ENCODE data around the gene PPFIBP1.
"Not testable (repeated sequence)": the region's sequence is repeated elsewhere in the genome, so short reads cannot be mapped to it uniquely, and the experiment has no call there.

The PPFIBP1 gene

DNA sequence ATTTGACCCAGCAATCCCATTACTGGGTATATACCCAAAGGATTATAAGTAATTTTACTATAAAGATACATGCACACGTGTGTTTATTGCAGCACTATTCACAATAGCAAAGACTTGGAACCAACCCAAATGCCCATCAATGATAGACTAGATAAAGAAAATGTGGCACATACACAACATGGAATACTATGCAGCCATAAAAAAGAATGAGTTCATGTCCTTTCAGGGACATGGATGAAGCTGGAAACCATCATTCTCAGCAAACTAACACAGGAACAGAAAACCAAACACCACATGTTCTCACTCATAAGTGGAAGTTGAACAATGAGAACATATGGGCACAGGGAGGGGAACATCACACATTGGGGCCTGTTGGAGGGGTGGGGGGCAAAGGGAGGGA is 20.9 kb downstream of the PPFIBP1 start:
- not testable (repeated sequence) for DNase-seq

DNA sequence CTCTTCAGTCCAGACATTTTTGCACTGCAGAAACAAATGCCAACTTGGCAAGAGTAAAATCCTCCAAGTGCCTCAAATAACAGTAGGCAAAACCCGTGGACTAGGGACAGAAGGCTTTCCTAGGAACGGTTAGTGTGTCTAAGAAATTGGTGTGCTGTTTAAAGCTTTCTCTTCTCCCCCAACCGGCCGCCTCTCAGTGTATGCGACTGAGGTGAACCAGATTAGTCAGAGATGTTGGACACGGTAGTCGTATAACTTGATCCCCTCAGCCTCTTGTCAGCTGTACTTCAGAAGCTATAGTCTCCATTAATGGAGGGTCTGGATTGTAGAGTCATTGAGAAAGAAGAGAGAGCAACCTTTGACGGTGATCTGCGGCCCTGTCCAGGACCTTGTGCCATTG is 21.7 kb downstream of the PPFIBP1 start:
- DNase-seq, result no peak

DNA sequence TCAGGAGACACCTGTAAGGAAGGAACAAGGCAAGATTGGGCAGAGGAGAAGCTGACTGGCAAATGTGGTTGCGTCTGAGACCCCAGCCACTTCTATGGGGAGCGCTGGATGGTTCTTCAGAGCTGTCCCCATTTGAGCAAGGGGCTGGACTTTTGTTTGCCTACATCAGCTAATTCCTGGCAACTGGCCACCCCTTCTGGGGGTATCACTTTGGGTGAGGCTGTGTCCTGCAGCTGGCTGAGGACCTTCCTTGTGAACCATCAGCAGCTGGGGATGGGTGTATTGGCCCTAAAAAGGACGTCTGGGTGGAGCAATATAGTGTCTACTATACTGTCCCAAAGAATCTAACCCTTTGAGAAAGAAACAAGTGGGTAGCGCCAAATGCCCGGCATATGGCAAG is 23.6 kb downstream of the PPFIBP1 start:
- no peak for DNase-seq

DNA sequence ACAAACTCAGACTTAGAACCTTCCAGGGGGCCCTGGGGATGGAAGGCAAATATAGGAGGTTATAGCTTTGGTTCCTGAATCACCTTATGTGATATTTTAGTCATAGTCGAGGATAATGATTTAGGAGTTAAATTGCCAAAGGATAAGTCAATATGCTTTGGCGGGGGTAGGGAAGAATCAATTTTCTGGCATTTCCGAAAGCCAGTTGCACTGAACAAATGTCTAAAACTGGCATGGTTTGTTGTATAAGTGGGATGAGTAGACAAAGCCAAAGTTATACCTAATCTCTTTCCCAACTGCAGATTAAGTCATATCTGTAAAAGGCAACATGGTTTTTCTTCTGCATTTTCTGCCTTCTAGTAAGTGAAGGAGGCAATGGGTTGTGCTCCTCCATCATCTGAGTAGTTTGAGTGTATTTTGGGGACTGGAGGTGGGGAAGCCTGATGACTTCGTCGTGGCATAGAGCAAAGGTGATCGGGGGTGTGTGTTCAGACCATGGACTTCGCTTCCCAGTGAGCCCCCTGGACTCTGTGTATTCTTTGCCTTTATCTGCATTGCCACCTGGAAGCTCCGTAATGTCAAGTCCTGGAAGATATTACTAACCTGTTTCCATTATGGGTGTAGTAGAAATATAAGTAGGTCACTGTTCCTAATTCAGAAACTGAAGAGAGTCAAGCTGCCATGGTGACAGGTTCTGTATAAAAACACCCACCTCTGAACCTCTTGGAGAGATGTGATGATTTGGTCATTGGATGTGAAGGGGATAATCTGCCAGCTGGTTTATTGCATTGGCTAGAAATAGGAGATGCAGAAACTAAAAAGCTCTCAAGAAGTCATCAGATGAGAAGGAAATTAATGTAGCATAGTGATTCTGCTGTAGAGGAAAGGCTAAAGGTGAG is 24.5 kb downstream of the PPFIBP1 start:
- DNase-seq, result peak; percentile 84

DNA sequence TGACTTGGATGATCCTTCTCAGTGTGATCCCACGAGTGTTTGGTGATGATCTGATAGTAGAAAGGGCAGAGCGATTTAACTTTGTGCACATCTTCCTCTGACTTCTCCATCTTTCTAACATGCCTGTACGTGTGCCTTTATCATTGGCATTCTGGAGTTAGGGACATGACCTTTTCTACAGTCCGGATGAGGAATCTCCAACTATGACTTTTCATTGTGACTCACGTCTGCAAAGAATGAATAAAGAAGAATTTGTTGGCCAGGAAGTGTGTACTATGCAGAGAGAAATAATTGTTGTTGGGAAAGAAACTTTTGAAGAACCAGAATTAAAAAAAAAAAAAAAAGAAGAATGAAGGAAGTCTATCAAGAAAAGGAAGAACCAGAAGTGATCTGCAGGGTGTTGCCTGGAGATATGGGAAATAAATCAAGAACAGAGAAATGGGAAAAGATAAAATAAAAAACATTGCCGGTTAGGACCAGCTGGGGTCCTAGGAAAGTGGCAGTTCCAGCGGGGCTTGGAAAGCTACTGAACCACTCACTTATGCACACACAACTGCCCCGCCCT is 25.3 kb downstream of the PPFIBP1 start:
- DNase-seq, result no peak

DNA sequence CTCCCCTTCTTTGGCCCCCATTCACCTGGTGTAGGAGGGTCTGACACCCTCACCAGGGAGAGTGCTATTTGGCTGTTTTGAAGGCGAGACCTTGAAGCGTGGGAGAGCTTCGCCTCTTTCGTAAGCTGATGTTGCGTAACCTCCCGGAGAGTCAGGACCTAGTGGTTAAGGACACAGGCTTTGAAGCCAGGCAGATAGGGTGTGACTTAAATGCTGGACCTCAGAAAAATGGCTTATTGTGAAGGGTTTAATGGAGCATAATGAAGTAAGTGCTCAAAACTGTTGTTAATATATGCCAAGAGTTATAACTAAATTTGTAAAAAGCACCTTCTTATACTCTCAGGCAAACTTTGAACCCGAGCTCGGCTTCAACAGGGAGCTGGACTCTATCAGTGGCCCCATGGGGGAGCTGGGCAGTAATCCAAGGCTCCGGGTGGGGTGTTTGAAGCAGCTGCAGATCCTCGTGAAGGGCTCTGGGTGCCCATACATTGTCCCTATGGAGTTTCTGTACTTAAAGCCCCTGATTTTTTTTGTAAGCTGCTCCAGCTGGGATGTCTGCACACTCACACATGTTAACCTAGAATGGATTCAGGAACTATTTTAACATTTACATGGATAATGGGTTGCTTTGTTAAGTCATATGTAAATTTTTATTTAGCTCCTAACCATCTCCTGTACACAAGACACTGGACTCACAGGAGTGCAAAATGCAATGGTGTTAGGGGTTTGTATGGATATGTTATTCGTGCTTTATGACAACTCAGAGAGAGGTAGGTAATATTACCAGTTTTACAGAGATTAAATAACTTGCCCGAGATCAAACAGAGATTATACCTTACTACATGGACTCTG is 26.0 kb downstream of the PPFIBP1 start:
- no peak for DNase-seq

DNA sequence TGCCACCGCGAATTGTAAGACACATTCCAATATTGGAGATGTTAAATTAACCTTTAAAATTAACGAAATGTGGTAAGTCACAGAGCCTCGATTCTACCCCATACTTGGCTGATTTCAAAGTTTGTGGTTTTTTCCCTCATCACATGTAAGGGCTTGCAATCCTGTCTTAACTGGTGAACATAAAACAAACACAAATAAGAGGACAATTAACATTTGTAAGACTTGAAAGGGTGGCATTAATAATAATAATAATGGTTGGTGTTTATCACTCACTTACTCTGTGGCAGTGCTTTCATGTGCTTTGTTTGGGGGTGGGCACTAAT is 26.6 kb downstream of the PPFIBP1 start:
- DNase-seq, result no peak

DNA sequence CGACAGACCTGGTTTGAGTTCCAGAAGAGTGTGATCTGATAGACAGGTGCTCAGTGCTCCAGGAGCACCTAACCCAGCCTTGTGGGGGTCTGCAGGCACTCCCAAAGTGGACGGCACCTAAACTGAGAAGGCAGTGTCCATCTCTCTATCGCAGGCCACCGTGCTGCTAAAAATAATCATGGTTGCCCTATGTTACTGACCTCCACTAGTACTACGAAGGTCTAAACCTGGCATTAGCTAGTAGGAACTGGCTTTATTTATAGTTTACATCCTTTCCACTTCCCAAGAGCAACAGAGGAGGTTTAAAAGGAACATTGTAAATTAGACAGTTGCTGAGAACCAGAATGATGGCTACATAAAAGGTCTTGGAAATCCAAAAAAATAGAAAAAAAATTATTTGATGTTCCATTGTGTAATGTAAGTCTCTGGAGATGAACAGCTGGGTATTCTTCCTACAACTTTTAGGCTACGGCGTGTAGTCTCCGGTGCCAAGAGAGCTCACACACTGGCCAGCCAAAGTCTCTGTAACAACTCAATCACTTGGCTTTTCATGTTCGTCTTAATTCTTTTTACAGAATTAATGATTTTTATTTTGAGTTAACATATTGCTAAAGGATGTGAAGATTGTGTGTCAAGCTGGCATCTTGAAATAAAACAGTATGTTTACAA is 27.3 kb downstream of the PPFIBP1 start:
- DNase-seq, result no peak

DNA sequence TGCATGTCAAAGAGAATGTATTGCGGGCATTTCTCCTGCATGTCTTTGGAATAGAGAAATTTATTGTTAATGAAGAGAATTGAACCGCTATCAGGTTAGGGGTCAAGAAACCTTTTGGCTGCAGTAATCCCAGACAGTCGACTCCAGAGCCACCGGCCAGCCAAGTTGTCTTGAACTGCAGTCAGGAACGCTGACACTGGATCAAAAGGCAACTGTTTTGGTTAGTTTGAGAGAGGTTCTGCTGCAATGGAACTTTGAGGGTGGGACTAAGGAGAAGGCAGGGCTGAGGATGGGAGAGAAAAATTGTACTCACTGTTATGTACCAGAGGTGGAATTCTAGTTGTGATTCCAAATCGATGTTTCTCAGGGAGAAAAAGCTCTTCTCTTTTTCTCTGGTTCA is 28.2 kb downstream of the PPFIBP1 start:
- no peak for DNase-seq

DNA sequence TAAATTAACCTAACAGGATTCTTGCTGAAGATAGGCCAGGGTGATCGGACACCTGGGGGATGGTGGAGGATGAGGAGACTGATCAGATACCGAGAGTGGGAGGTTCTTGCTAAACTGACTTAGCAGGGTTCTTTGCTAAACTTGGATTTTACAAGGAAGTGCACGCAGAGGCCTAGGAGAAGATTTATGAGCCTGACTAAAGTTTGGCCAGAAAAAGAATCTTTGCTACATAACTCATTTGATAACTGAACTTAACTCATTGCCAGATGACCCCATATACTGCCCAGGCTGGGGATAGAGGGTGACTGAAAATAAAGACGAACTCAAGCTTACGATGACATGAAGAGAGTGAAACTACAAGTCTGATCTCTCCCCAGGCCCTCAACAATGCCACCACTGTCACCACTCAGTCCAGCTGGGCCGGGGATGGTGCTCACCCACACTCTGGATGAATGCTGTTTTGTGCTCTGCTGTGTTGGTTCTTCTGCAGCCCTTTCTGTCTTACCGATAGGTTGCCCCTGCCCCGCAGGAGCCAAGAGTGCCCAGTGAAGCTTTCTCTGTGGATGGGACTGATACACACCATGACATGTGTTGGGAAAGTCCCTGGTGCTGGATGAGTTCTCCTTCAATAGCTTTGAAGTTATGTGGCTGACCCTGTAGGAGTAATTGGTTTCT is 29.0 kb downstream of the PPFIBP1 start:
- DNase-seq, result no peak

DNA sequence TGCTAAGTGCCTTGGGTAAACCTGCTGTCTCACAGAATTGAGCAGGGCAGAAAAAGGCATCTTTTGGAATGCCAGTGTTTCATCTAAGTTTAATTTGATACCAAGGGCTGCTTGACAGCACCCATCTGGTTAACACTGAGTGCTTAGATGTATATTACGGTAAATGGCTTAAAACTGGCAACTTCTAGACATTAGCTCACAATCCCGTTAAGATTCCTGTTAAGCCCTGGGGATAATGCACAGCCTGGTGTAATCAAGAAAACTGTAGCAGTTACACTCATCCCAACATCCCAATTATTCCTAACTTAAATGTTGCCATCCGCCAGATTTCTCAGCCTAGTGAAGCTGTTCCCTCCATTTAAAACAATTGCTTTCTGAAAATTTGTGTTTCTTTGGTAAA is 29.9 kb downstream of the PPFIBP1 start:
- no peak for DNase-seq

DNA sequence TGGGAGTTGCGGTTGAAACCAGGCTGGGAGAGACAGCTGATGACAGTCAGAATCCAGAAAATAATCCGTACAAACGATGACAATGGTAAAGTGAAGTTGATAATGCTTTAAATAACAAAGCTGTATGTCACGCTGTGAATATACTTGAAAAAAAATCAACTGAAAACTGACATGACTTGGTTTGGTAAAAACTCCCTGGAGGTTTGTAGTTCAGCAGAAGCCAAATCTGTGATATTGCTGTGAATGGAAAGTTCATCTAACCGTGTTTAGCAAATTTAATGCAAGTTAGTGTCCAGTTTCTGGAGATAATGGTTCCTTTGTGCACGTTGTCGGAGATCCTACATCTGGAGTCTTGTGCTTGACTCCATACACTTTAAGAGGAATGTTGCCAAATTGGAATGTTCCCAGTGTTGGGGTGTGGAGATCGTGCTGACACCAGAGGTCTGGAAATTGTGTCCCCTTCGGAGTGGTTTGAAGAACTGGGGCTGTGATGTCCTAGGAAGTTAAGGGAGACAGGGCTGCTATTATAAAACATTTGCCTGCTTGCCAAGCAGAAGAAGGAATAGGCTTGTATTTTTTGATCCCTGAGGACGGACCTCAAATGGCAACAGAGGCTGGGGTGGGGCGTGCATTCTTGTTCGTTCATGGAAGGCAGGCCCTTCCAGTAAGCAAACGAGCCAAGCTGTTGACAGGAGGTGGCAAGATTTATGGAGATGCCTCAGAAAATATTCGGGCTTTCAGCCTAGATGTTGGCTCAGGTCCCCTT is 30.6 kb downstream of the PPFIBP1 start:
- DNase-seq, result no peak

DNA sequence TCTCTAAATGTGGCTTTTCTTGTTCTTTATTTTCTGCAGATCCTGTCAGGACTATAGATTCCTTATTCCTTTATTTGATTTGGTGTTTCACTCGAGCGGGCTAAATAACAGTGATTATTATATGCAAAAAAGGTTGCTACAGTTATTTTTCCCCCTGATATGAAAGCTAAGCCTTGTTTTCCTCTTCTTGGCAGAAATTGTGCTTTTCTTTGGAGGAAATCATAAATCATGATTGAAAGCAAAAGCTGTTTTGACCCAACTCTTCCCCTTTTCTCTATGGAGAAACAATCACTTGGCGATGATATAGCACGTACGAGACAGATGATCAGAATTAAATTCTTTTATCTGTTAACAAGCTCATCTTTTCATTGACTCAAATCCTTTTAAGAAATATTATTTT is 31.4 kb downstream of the PPFIBP1 start:
- no peak for DNase-seq

DNA sequence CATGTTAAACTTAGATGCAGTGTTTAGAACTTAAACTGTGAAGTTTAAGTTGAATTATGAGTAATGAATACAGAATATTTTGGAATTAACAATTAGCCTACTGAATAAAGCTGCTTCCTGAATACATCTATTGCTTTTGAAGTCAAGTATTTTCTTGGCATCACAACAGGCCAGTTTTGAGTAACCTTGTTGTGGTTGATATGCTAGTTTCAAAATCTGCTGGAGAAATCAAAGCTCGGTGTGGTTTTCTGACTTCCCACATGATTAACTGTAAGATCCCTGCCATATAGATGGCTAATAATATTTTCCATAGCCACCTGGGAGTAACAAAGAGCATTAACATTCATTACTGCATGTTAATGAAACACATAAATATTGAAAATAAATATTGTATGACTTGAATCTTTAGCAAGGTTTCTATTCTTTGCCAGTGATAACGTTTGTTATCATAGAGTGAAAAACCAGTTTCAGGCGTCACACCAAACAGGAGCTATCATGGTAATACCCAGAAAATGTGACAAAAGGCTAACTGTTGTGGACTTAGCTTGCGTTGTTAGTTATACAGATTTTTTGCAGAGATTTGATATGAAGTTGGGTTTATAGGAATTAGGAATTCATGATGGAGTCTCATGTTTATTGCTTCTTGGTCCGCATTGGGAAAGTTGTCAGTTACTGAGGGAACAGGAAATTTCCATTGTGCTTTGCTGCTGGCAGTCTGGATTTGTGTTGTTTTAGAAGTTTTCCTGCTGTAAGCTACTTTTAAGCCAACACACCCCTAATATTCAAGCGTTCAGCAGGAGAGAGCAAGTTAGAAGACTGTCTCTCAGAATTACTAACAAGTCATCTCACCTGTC is 32.1 kb downstream of the PPFIBP1 start:
- no peak for DNase-seq

DNA sequence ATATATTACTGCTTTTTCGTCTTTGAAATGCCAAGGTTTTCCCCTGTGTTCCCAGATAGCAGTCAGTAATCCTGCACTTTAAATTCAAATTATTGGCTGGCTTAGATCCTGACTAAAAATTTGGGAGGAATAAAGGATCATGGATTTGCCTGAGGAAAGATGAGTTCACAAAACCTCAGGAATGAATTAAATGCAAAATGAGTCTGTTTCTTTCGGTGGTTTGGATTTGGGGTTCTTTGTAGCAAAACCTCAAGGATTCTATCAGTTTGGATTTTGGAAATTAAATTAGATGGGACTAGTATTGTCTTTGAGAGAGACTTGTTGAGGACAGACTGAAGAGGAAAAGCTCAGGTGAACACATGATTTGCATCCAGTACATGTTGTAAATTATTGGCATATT is 36.1 kb downstream of the PPFIBP1 start:
- no peak for DNase-seq

DNA sequence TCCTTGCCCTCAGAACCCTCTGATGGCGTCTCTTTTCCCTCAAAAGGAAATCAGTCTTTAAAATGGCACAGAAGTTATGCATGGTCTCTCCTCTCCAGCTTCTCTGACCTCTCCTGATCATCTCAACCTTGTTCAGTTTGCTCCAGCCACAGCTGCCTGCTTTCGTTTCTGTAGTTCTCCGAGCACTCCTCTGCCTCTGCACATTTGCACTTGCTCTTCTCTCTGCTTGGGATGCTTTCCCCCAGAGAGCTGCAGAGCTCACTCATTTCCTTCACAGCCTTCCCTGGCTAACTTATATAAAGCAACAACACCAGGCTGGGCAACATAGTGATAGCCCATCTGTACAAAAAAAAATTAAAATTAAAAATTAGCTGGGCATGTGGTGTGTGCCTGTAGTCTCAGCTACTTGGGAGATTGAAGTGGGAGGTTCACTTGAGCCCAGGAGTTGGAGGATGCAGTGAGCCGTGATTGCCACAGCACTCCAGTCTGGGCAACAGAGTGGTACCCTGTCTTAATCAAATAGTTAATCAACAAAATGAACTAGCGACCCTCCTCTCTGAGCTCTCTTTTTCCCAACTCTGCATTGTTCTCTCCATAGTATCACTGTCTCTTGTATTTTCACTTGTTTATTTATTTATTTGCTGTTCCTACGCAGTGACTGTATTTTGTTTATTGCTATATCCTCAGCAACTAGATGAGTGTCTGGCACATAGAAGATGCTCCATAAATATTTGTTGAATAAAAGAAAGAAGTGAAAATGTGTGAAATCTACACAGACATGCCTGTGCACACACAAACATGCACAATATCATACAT is 37.7 kb downstream of the PPFIBP1 start:
- no peak for DNase-seq

DNA sequence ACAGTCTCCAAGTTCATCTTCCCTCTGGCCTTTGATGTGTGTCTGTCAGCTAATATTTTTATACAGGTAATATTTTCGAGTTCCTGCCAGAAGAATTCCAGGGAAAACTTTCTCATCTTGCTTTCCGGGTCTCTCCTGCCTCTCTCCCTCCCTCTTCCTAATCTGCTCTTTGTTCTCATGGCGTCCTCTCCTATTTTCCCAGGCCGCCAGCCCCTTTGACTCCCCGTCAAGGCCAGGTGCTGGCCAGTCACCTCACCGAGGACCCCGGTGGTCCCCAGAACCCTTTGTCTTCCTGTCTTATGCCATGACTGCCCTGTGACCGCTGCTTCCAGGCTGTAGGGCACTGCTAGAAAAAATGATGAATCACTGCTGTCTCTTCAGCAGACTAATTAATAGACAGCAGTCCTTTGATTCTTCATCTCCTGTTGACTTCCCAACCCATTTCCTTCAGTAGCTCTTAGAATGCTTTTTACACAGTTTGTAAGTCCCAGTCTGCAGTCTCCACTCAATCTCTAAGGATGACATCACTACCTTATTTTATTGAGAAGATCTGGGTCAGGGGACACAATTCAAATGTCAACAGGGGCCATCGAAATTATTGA is 40.7 kb downstream of the PPFIBP1 start:
- no peak for DNase-seq

DNA sequence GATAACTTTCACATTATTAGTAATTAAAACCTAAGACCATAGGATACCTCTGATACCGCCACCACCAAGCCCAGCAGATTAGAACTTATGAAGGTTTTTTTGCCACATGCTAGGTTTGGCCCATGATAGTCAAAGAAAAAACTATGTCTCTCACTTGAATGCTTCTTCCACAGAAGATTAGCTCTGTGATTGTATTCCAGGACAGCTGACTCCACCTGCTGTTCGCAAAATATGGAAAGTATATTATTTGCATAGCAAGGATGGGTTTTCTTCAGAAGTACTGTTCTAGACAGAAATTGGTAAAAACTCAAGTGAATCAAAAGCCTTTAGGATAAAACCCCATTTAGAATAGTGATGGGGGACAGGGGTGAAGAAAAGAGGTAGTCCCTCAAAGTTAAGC is 42.2 kb downstream of the PPFIBP1 start:
- DNase-seq, result no peak

DNA sequence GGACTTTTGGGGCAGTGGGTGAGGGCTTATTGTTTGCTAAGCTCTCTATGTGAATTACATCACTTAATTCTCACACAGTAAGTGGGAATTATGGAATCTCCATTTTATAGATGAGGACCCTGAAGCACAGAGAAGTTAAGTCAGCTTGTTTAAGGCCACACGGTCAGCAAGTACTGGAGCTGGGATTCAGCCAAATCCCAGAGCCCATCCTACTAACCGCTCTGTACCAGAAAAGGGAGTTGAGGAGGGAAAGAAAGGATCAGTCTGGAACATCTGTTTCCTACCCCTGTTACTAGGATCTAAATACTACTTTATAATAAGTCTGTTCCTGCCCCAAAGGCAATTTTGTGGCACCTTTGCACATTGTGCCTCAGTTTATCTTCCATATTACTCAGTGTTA is 42.6 kb downstream of the PPFIBP1 start:
- DNase-seq, result no peak

DNA sequence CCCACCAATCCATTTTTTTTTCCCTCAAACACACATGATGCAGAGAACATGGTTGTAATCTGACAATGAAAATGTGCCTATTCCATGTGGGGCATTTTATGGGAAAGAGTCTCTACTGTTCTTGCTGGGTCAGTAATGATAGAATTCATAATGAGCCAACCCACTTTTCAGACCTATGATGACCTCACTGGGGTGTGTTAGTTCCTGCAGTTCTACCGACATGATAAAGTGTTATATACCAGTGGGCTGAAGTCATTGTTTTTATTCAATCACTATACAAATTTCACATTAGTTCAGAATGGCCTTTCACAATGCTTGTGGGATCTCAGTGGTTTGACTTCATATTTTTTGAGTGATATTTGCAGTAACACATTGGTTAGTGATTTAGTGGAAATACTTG is 47.5 kb downstream of the PPFIBP1 start:
- no peak for DNase-seq

Data from NCI-H187 treated with DMSO at 0.1 percent for 48 hours (cell line).